ENCODE results near the gene SNX3.

- TF ChIP-seq, protein P1, sequence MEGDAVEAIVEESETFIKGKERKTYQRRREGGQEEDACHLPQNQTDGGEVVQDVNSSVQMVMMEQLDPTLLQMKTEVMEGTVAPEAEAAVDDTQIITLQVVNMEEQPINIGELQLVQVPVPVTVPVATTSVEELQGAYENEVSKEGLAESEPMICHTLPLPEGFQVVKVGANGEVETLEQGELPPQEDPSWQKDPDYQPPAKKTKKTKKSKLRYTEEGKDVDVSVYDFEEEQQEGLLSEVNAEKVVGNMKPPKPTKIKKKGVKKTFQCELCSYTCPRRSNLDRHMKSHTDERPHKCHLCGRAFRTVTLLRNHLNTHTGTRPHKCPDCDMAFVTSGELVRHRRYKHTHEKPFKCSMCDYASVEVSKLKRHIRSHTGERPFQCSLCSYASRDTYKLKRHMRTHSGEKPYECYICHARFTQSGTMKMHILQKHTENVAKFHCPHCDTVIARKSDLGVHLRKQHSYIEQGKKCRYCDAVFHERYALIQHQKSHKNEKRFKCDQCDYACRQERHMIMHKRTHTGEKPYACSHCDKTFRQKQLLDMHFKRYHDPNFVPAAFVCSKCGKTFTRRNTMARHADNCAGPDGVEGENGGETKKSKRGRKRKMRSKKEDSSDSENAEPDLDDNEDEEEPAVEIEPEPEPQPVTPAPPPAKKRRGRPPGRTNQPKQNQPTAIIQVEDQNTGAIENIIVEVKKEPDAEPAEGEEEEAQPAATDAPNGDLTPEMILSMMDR (IDR thresholded peaks at IDR 0.05; ENCODE audit: low read depth, low read length), result no peak
- TF ChIP-seq EZH2phosphoT487 (IDR thresholded peaks at IDR 0.05; ENCODE audit: low read depth), result no peak
Measured at GRCh38 chr6:108294297-108294726, 33.5 kb upstream of the SNX3 start.
